ENCODE results near the gene TCFL5.

DNA sequence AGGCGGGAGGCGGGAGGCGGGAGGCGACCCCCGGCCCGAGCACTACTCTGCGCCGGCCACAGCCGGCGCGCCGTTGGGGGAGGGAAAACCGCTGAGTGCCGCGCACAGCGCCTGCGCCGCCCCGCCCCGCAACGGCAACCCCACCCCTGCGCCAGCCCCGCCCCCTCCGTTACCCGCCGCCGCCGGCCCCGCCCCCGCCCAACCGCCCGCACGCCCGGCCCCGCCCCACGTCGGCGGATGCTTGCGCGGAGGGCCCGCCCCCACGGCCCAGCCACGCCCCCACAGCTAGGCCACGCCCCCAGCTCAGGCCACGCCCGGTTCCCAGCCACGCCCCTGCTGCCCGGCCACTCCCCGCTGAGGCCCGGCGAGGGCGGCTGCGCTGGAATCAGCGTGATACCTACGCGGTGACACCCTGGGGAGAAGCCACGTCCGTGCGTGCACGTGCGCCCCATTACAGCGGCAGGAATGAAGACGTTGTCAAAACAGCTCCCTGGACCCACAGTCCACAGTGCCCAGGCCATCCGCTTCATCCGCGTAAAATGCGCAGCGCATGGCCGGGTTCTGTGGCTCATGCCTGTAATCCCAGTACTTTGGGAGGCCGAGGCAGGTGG, at the start of gene TCFL5:
- TF ChIP-seq EZH2phosphoT487 (IDR thresholded peaks at IDR 0.05; ENCODE audit: insufficient read depth, low read depth) (no peak), EZH2 (IDR thresholded peaks at IDR 0.05; ENCODE audit: insufficient read depth, poor library complexity, severe bottlenecking) (no peak)

Measured in GM23248 (cell line).